Measurements from ENCODE around the gene CACNA2D3.

The CACNA2D3 gene

GRCh38 chr3:54341811-54342210 is 219.5 kb downstream of the CACNA2D3 start:
- DNase-seq (ENCODE audit: low read depth) = no peak

- no peak for DNase-seq (ENCODE audit: low read depth)
Measured at GRCh38 chr3:54342676-54343075, 220.3 kb downstream of the CACNA2D3 start.

- no peak for DNase-seq (ENCODE audit: low read depth)
Measured at GRCh38 chr3:54343495-54343894, 221.1 kb downstream of the CACNA2D3 start.

- DNase-seq (ENCODE audit: low read depth) = no peak
Measured at GRCh38 chr3:54344601-54345231, 222.4 kb downstream of the CACNA2D3 start.

- no peak for DNase-seq (ENCODE audit: low read depth)
Measured at GRCh38 chr3:54345847-54346375, 223.6 kb downstream of the CACNA2D3 start.

- no peak for DNase-seq (ENCODE audit: low read depth)
Measured at GRCh38 chr3:54347060-54347459, 224.7 kb downstream of the CACNA2D3 start.

- no peak for DNase-seq (ENCODE audit: low read depth)
Measured at GRCh38 chr3:54347933-54348332, 225.6 kb downstream of the CACNA2D3 start.

- DNase-seq (ENCODE audit: low read depth) = no peak
Measured at GRCh38 chr3:54349231-54349652, 226.9 kb downstream of the CACNA2D3 start.

- DNase-seq (ENCODE audit: low read depth) = no peak
Measured at GRCh38 chr3:54349691-54350090, 227.3 kb downstream of the CACNA2D3 start.

GRCh38 chr3:54353546-54353945 is 231.2 kb downstream of the CACNA2D3 start:
- no peak for DNase-seq (ENCODE audit: low read depth)

- no peak for DNase-seq (ENCODE audit: low read depth)
Measured at GRCh38 chr3:54353946-54354345, 231.6 kb downstream of the CACNA2D3 start.

GRCh38 chr3:54355800-54356199 is 233.4 kb downstream of the CACNA2D3 start:
- no peak for DNase-seq (ENCODE audit: low read depth)

- DNase-seq (ENCODE audit: low read depth) = no peak
Measured at GRCh38 chr3:54356261-54357045, 234.1 kb downstream of the CACNA2D3 start.

- no peak for DNase-seq (ENCODE audit: low read depth)
Measured at GRCh38 chr3:54357301-54357700, 234.9 kb downstream of the CACNA2D3 start.

GRCh38 chr3:54358316-54358715 is 236.0 kb downstream of the CACNA2D3 start:
- no peak for DNase-seq (ENCODE audit: low read depth)

- DNase-seq (ENCODE audit: low read depth) = no peak
Measured at GRCh38 chr3:54358969-54359694, 236.8 kb downstream of the CACNA2D3 start.

- DNase-seq (ENCODE audit: low read depth) = no peak
Measured at GRCh38 chr3:54360320-54360719, 238.0 kb downstream of the CACNA2D3 start.

- DNase-seq (ENCODE audit: low read depth) = no peak
Measured at GRCh38 chr3:54361746-54362283, 239.5 kb downstream of the CACNA2D3 start.

- DNase-seq (ENCODE audit: low read depth) = no peak
Measured at GRCh38 chr3:54366007-54366750, 243.8 kb downstream of the CACNA2D3 start.

GRCh38 chr3:54366839-54367238 is 244.5 kb downstream of the CACNA2D3 start:
- DNase-seq (ENCODE audit: low read depth) = no peak

- DNase-seq (ENCODE audit: low read depth) = no peak
Measured at GRCh38 chr3:54372232-54372631, 249.9 kb downstream of the CACNA2D3 start.
